DOHH2 (cell line): ENCODE results near the gene PLAC8.

Source experiments
- CTCF ChIP-seq: fragments of 200-600 bp; sonication (generic); IDR thresholded peaks from one replicate; pipeline ENCODE4 v1.5.1; 2014; ENCODE audit warnings: antibody characterized with exemption, mild to moderate bottlenecking, low read depth, low read length; ENCODE audit not compliant: poor library complexity, severe bottlenecking
- EZH2phosphoT487 ChIP-seq: fragments of 200-600 bp; sonication (generic); IDR thresholded peaks from 2 replicates; pipeline ENCODE4 v1.6.1; 2017; ENCODE audit warnings: borderline replicate concordance, mild to moderate bottlenecking, antibody characterized with exemption, low read length, moderate library complexity, mixed read lengths

- TF ChIP-seq CTCF, result no peak
- TF ChIP-seq EZH2phosphoT487, result no peak
Measured at GRCh38 chr4:83153417-83153816, 38.9 kb upstream of the PLAC8 start.
